Glutamatergic neuron (in vitro differentiated cells): ENCODE results near the gene PLEKHB1. TPM values are rescaled to one million over a fixed set of nuclear protein-coding genes. Genes with fewer than 3 reads are reported as not detected.
A peak's percentile ranks its signal among the peaks of the same experiment; 100 is the strongest.

ENCODE experiments used
- DNase-seq: peaks from one replicate; pipeline ENCODE4 v3.0.0; 2022
- H3K27ac Mint-ChIP-seq: one replicate; pipeline ENCODE4 v1.8.0; 2020; ENCODE audit warnings: mild to moderate bottlenecking, mixed read lengths, inconsistent platforms; ENCODE audit not compliant: unreplicated experiment
- H3K27me3 Mint-ChIP-seq: one replicate; pipeline ENCODE4 v1.8.0; 2020; ENCODE audit warnings: mild to moderate bottlenecking, moderate library complexity, mixed read lengths, inconsistent platforms; ENCODE audit not compliant: unreplicated experiment
- H3K36me3 Mint-ChIP-seq: one replicate; pipeline ENCODE4 v1.8.0; 2020; ENCODE audit warnings: mild to moderate bottlenecking, mixed read lengths, inconsistent platforms; ENCODE audit not compliant: unreplicated experiment
- H3K4me1 Mint-ChIP-seq: one replicate; pipeline ENCODE4 v1.8.0; 2020; ENCODE audit warnings: mild to moderate bottlenecking, low read depth, mixed read lengths, inconsistent platforms; ENCODE audit not compliant: unreplicated experiment
- H3K4me3 Mint-ChIP-seq: one replicate; pipeline ENCODE4 v1.8.0; 2020; ENCODE audit warnings: mild to moderate bottlenecking, mixed read lengths, inconsistent platforms; ENCODE audit not compliant: unreplicated experiment
- H3K9me3 Mint-ChIP-seq: one replicate; pipeline ENCODE4 v1.8.0; 2020; ENCODE audit warnings: mild to moderate bottlenecking, moderate library complexity, mixed read lengths, inconsistent platforms; ENCODE audit not compliant: unreplicated experiment
- CTCF ChIP-seq: fragments of 200-600 bp; sonication (generic); IDR thresholded peaks from one replicate; pipeline ENCODE4 v1.5.0; 2021; ENCODE audit not compliant: partially characterized antibody, unreplicated experiment
- total RNA-seq: library from RNA; stranded (reverse); fragmentation: NEBNext Ultra II Directional; extraction: Animal tissue kit (Norgen Biotek cat#: 25700); gene quantifications from one replicate; pipeline ENCODE4 v1.2.1, GENCODE V29; 2021; ENCODE audit not compliant: unreplicated experiment

Gene PLEKHB1
- total RNA-seq, 1 donor from 2014 or later: 4.8 TPM

- DNase-seq: no peak
- Mint-ChIP-seq H3K36me3 (no peaks in the 10 kb centered on the region), H3K4me1 (no peaks in the 10 kb centered on the region), H3K4me3 (no peak overlapping the region), H3K27me3 (no peaks in the 10 kb centered on the region), H3K9me3 (no peaks in the 10 kb centered on the region), H3K27ac (no peak overlapping the region)
- no peak for TF ChIP-seq CTCF
Observed at GRCh38 chr11:73612601-73613140, 33.7 kb upstream of the PLEKHB1 start.

- DNase-seq: no peak
- H3K27ac Mint-ChIP-seq: no peak overlapping the region
- TF ChIP-seq CTCF: no peak
- H3K27me3 Mint-ChIP-seq: no peaks in the 10 kb centered on the region
- H3K4me3 Mint-ChIP-seq: no peak overlapping the region
- H3K36me3 Mint-ChIP-seq: no peaks in the 10 kb centered on the region
- H3K4me1 Mint-ChIP-seq: no peaks in the 10 kb centered on the region
- no peaks in the 10 kb centered on the region for H3K9me3 Mint-ChIP-seq
Observed at GRCh38 chr11:73614591-73614990, 31.8 kb upstream of the PLEKHB1 start.

GRCh38 chr11:73622926-73623593, 23.3 kb upstream of the PLEKHB1 start:
- peaks cover 2% of the 10 kb centered on the region for H3K4me1 Mint-ChIP-seq
- TF ChIP-seq CTCF: no peak
- no peak overlapping the region for H3K4me3 Mint-ChIP-seq
- H3K36me3 Mint-ChIP-seq: peaks cover 3% of the 10 kb centered on the region
- no peak overlapping the region for H3K27ac Mint-ChIP-seq
- H3K27me3 Mint-ChIP-seq: peaks cover 6% of the 10 kb centered on the region
- DNase-seq: no peak
- peaks cover 1% of the 10 kb centered on the region for H3K9me3 Mint-ChIP-seq

GRCh38 chr11:73623686-73624085, 22.7 kb upstream of the PLEKHB1 start:
- Mint-ChIP-seq H3K36me3 (peaks cover 5% of the 10 kb centered on the region), H3K27ac (no peak overlapping the region), H3K27me3 (peaks cover 8% of the 10 kb centered on the region), H3K9me3 (peaks cover 1% of the 10 kb centered on the region), H3K4me3 (no peak overlapping the region), H3K4me1 (peaks cover 2% of the 10 kb centered on the region)
- TF ChIP-seq CTCF: no peak
- no peak for DNase-seq

- peaks cover 12% of the 10 kb centered on the region for H3K27me3 Mint-ChIP-seq
- peaks cover 1% of the 10 kb centered on the region for H3K9me3 Mint-ChIP-seq
- peaks cover 5% of the 10 kb centered on the region for H3K36me3 Mint-ChIP-seq
- DNase-seq: peak; percentile 80
- H3K27ac Mint-ChIP-seq: no peak overlapping the region
- H3K4me1 Mint-ChIP-seq: peaks cover 3% of the 10 kb centered on the region
- TF ChIP-seq CTCF: peak; percentile 93
- H3K4me3 Mint-ChIP-seq: no peak overlapping the region
Observed at GRCh38 chr11:73625696-73626318, 20.6 kb upstream of the PLEKHB1 start.
